H1 (cell line): ENCODE measurements around the gene MDFIC.

Experiments
- CTCF ChIP-seq, 3 experiments: IDR thresholded peaks; 1 replicate in 2 of 3; 2 replicates in 1 of 3; pipeline versions ENCODE4 v1.5.1 to v1.6.1; 2011; ENCODE audit warnings: low read length in 3 of 3, mild to moderate bottlenecking in 3 of 3, inconsistent platforms in 2 of 3, low read depth in 1 of 3, moderate library complexity in 1 of 3; ENCODE audit not compliant: insufficient read depth in 1 of 3; ENCODE audit errors: control extremely low read depth in 1 of 3
- GABPA ChIP-seq: IDR thresholded peaks from 2 replicates; pipeline ENCODE4 v1.6.1; 2011; ENCODE audit warnings: mild to moderate bottlenecking, low read length, moderate library complexity, borderline replicate concordance; ENCODE audit not compliant: insufficient read depth
- POLR2A ChIP-seq, 2 experiments: IDR thresholded peaks; 1 replicate in 1 of 2; 2 replicates in 1 of 2; pipeline ENCODE4 v1.6.1; 2011; ENCODE audit warnings: low read depth in 2 of 2, low read length in 2 of 2, mild to moderate bottlenecking in 2 of 2; ENCODE audit errors: control extremely low read depth in 1 of 2
- SP2 ChIP-seq: IDR thresholded peaks from 2 replicates; pipeline ENCODE4 v1.6.1; 2012; ENCODE audit warnings: mild to moderate bottlenecking, low read length, inconsistent platforms
- TBP ChIP-seq: IDR thresholded peaks from 2 replicates; pipeline ENCODE4 v1.6.1; 2011; ENCODE audit warnings: low read depth, low read length, improper control_type of control experiment

- TF ChIP-seq GABPA (no peak), CTCF (IDR thresholded peaks at IDR 0.05; ENCODE audit: control extremely low read depth in 1 of 3, insufficient read depth in 1 of 3, low read depth in 1 of 3, low read length in 3 of 3) (no peak), POLR2A (IDR thresholded peaks at IDR 0.05; ENCODE audit: control extremely low read depth in 1 of 2, low read depth in 2 of 2, low read length in 2 of 2) (no peak), SP2 (no peak), TBP (no peak)
These were observed 120.7 kb downstream of the MDFIC start for GRCh38 chr7:115042596-115042995.
